HepG2 (cell line): ENCODE data around the gene NEK6. TPM values are rescaled to one million over a fixed set of nuclear protein-coding genes. Genes with fewer than 3 reads are reported as not detected.

Experiments used
- ATF7-NPFF ChIP-seq: sonication (generic); formaldehyde crosslinking; IDR thresholded peaks from 2 replicates; pipeline ENCODE4 v1.8.1; 2023; ENCODE audit warnings: mild to moderate bottlenecking, low read depth, missing genetic modification reagents, moderate library complexity
- FOXK1 ChIP-seq: sonication (generic); formaldehyde crosslinking; IDR thresholded peaks from 2 replicates; pipeline ENCODE4 v1.4.0; 2020; ENCODE audit warnings: low read depth, missing genetic modification reagents, borderline replicate concordance
- GZF1 ChIP-seq: sonication (generic); formaldehyde crosslinking; IDR thresholded peaks from 2 replicates; pipeline ENCODE4 v1.5.1; 2020; ENCODE audit warnings: mild to moderate bottlenecking, missing genetic modification reagents
- KDM6A ChIP-seq: IDR thresholded peaks from 2 replicates; pipeline ENCODE4 v1.6.1; 2016; ENCODE audit warnings: low read depth
- KLF12 ChIP-seq: sonication (generic); formaldehyde crosslinking; IDR thresholded peaks from 2 replicates; pipeline ENCODE4 v1.4.0; 2020; ENCODE audit warnings: missing genetic modification reagents, borderline replicate concordance
- NCOA2 ChIP-seq: sonication (generic); formaldehyde crosslinking; IDR thresholded peaks from 2 replicates; pipeline ENCODE4 v1.8.0; 2022; ENCODE audit warnings: inconsistent platforms
- NFE2 ChIP-seq: sonication (generic); formaldehyde crosslinking; IDR thresholded peaks from 2 replicates; pipeline ENCODE4 v1.4.0; 2020; ENCODE audit warnings: missing genetic modification reagents
- NFE2L1 ChIP-seq: sonication (generic); formaldehyde crosslinking; IDR thresholded peaks from 2 replicates; pipeline ENCODE4 v1.4.0; 2020; ENCODE audit warnings: missing genetic modification reagents, mild to moderate bottlenecking, borderline replicate concordance
- RNF2 ChIP-seq: fragments of 450-650 bp; conservative IDR thresholded peaks from 2 replicates; pipeline ENCODE4 v1.6.1; 2016; ENCODE audit warnings: low read depth
- ZMYM3 ChIP-seq: sonication (generic); formaldehyde crosslinking; IDR thresholded peaks from 2 replicates; pipeline ENCODE4 v1.5.1; 2020; ENCODE audit warnings: mild to moderate bottlenecking, missing genetic modification reagents
- ZNF564 ChIP-seq: sonication (generic); formaldehyde crosslinking; IDR thresholded peaks from 2 replicates; pipeline ENCODE4 v1.8.1; 2023; ENCODE audit warnings: mild to moderate bottlenecking, missing genetic modification reagents
- ZSCAN20 ChIP-seq: sonication (generic); formaldehyde crosslinking; IDR thresholded peaks from 2 replicates; pipeline ENCODE4 v1.4.0; 2020; ENCODE audit warnings: missing genetic modification reagents, mild to moderate bottlenecking, borderline replicate concordance
- polyA plus RNA-seq, 8 experiments: library from polyadenylated mRNA; depleted of rRNA in 3 of 8; stranded (reverse) in 7 of 8; unstranded in 1 of 8; fragments of >200 nt; fragmentation: Illumina TruSeq in 4 of 8; extraction: Trizol in 4 of 8; gene quantifications; 2 replicates each; pipeline versions ENCODE4 v1.2.1 to v1.2.3, GENCODE V29; 2011 to 2016; ENCODE audit warnings: low read depth in 4 of 8, missing spikeins in 1 of 8, mixed read lengths in 1 of 8; ENCODE audit not compliant: insufficient read depth in 1 of 8
- total RNA-seq, 5 experiments: library from RNA; depleted of rRNA; stranded (reverse); fragments of >200 nt; fragmentation: Illumina TruSeq; extraction: Trizol; gene quantifications; 2 replicates each; pipeline ENCODE4 v1.2.3, GENCODE V29; 2016; ENCODE audit warnings: low read depth in 1 of 5
- TF ChIP-seq, protein P1 (sequence below): sonication (generic); formaldehyde crosslinking; IDR thresholded peaks from 2 replicates; pipeline ENCODE4 v1.4.0; 2020; ENCODE audit warnings: missing genetic modification reagents
- TF ChIP-seq, protein P2 (sequence below): sonication (generic); formaldehyde crosslinking; conservative IDR thresholded peaks from 2 replicates; pipeline ENCODE4 v1.8.0; 2022; ENCODE audit warnings: missing genetic modification reagents
- TF ChIP-seq, protein P3 (sequence below): sonication (generic); formaldehyde crosslinking; IDR thresholded peaks from 2 replicates; pipeline ENCODE4 v1.8.1; 2022; ENCODE audit warnings: mild to moderate bottlenecking, missing genetic modification reagents
- TF ChIP-seq, protein P4 (sequence below): sonication (generic); formaldehyde crosslinking; IDR thresholded peaks from 2 replicates; pipeline ENCODE4 v1.5.0; 2020; ENCODE audit warnings: mild to moderate bottlenecking, missing genetic modification reagents, borderline replicate concordance

Gene NEK6
- total and polyA plus RNA-seq, 2 of the 13 experiments (the other 11 are each of a cell fraction or from before 2014, with no cell fraction given) = 30.4 to 119 TPM

DNA sequence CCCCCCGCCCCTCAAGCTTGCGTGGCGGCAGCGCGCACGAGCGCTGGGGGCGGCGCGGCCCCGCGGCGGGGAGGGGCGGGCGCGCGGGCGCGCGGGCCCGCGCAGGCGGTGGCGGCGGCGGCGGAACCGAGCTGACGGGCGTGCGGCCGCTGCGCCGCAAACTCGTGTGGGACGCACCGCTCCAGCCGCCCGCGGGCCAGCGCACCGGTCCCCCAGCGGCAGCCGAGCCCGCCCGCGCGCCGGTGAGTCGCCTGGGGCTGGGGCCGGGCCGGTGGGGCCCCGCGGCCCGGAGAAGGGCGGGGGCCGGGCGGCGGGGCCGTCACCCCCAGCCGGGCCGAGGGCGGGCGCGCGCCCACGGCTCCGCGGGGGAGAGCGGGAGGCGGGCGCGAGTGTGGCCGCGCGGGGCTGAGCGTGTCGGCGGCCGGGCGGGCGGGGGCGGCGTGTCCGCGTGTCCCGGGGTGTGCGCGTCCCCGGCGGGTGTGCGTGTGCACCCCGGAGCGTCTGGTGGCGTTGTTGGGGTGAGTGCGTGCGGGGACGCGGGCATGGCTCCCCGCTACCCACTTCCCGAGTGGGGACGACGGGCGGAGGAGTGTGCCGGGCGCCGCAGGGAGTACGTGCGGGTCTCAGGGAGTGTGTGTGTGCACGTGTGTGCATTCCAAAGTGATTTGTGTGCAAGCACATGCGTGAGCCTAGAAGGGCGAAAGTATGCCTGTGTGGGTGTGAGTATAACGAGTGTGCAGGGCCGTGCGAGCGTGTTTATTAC is at the start of gene NEK6 (continued):
- TF ChIP-seq ATF7-NPFF (CRISPR knock-in tag) (peak; percentile 39; the same call in 1 of the 2 replicates), KDM6A (CRISPR knock-in tag) (no peak), ZSCAN20 (CRISPR knock-in tag) (no peak), ZNF564 (CRISPR knock-in tag) (peak; percentile 63; the same call in 1 of the 2 replicates), FOXK1 (CRISPR knock-in tag) (no peak), NFE2 (no peak), KLF12 (0 out of 2 replicates have a peak, but pooled peaks have one; percentile 46), NCOA2 (CRISPR knock-in tag) (no peak), NFE2L1 (CRISPR knock-in tag) (no peak), GZF1 (CRISPR knock-in tag) (no peak), RNF2 (no peak), ZMYM3 (CRISPR knock-in tag) (no peak)
- TF ChIP-seq, protein P1, sequence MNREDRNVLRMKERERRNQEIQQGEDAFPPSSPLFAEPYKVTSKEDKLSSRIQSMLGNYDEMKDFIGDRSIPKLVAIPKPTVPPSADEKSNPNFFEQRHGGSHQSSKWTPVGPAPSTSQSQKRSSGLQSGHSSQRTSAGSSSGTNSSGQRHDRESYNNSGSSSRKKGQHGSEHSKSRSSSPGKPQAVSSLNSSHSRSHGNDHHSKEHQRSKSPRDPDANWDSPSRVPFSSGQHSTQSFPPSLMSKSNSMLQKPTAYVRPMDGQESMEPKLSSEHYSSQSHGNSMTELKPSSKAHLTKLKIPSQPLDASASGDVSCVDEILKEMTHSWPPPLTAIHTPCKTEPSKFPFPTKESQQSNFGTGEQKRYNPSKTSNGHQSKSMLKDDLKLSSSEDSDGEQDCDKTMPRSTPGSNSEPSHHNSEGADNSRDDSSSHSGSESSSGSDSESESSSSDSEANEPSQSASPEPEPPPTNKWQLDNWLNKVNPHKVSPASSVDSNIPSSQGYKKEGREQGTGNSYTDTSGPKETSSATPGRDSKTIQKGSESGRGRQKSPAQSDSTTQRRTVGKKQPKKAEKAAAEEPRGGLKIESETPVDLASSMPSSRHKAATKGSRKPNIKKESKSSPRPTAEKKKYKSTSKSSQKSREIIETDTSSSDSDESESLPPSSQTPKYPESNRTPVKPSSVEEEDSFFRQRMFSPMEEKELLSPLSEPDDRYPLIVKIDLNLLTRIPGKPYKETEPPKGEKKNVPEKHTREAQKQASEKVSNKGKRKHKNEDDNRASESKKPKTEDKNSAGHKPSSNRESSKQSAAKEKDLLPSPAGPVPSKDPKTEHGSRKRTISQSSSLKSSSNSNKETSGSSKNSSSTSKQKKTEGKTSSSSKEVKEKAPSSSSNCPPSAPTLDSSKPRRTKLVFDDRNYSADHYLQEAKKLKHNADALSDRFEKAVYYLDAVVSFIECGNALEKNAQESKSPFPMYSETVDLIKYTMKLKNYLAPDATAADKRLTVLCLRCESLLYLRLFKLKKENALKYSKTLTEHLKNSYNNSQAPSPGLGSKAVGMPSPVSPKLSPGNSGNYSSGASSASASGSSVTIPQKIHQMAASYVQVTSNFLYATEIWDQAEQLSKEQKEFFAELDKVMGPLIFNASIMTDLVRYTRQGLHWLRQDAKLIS (CRISPR knock-in tag) = 0 out of 2 replicates have a peak, but pooled peaks have one; percentile 8
- TF ChIP-seq, protein P2, sequence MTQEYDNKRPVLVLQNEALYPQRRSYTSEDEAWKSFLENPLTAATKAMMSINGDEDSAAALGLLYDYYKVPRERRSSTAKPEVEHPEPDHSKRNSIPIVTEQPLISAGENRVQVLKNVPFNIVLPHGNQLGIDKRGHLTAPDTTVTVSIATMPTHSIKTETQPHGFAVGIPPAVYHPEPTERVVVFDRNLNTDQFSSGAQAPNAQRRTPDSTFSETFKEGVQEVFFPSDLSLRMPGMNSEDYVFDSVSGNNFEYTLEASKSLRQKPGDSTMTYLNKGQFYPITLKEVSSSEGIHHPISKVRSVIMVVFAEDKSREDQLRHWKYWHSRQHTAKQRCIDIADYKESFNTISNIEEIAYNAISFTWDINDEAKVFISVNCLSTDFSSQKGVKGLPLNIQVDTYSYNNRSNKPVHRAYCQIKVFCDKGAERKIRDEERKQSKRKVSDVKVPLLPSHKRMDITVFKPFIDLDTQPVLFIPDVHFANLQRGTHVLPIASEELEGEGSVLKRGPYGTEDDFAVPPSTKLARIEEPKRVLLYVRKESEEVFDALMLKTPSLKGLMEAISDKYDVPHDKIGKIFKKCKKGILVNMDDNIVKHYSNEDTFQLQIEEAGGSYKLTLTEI (CRISPR knock-in tag) = no peak
- TF ChIP-seq, protein P3, sequence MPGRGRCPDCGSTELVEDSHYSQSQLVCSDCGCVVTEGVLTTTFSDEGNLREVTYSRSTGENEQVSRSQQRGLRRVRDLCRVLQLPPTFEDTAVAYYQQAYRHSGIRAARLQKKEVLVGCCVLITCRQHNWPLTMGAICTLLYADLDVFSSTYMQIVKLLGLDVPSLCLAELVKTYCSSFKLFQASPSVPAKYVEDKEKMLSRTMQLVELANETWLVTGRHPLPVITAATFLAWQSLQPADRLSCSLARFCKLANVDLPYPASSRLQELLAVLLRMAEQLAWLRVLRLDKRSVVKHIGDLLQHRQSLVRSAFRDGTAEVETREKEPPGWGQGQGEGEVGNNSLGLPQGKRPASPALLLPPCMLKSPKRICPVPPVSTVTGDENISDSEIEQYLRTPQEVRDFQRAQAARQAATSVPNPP = 0 out of 2 replicates have a peak, but pooled peaks have one; percentile 9
- TF ChIP-seq, protein P4, sequence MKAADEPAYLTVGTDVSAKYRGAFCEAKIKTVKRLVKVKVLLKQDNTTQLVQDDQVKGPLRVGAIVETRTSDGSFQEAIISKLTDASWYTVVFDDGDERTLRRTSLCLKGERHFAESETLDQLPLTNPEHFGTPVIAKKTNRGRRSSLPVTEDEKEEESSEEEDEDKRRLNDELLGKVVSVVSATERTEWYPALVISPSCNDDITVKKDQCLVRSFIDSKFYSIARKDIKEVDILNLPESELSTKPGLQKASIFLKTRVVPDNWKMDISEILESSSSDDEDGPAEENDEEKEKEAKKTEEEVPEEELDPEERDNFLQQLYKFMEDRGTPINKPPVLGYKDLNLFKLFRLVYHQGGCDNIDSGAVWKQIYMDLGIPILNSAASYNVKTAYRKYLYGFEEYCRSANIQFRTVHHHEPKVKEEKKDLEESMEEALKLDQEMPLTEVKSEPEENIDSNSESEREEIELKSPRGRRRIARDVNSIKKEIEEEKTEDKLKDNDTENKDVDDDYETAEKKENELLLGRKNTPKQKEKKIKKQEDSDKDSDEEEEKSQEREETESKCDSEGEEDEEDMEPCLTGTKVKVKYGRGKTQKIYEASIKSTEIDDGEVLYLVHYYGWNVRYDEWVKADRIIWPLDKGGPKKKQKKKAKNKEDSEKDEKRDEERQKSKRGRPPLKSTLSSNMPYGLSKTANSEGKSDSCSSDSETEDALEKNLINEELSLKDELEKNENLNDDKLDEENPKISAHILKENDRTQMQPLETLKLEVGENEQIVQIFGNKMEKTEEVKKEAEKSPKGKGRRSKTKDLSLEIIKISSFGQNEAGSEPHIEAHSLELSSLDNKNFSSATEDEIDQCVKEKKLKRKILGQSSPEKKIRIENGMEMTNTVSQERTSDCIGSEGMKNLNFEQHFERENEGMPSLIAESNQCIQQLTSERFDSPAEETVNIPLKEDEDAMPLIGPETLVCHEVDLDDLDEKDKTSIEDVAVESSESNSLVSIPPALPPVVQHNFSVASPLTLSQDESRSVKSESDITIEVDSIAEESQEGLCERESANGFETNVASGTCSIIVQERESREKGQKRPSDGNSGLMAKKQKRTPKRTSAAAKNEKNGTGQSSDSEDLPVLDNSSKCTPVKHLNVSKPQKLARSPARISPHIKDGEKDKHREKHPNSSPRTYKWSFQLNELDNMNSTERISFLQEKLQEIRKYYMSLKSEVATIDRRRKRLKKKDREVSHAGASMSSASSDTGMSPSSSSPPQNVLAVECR (CRISPR knock-in tag) = peak; percentile 56
